HEK293 (cell line): Measurements from ENCODE around the gene POLDIP2.

Source experiments
- CTCF ChIA-PET: fragments of 350-600 bp; formaldehyde crosslinking; extraction: SDS; loops from one replicate; lab custom pipeline; 2021; ENCODE audit warnings: antibody characterized with exemption; lab: Yijun Ruan, JAX
- POLR2A ChIA-PET: fragments of 300-600 bp; formaldehyde crosslinking; extraction: SDS; loops from one replicate; lab custom pipeline; 2020; ENCODE audit warnings: antibody characterized with exemption, inconsistent platforms; lab: Yijun Ruan, JAX
- H3K27ac ChIP-seq: fragments of 200-500 bp; sonication (Bioruptor generic); 2 replicates; pipeline ENCODE4 v1.5.1; 2014; ENCODE audit warnings: low read depth, low read length, control low read depth, inconsistent platforms; ENCODE audit errors: extremely low read depth
- H3K36me3 ChIP-seq, 2 experiments: fragments of 200-500 bp in 1 of 2; sonication (Bioruptor generic) in 1 of 2; 1 replicate in 1 of 2; 2 replicates in 1 of 2; pipeline ENCODE4 v1.5.1; 2014 to 2017; ENCODE audit warnings: inconsistent platforms in 2 of 2, low read length in 2 of 2; ENCODE audit not compliant: control insufficient read depth in 2 of 2, insufficient read depth in 1 of 2
- H3K4me1 ChIP-seq: fragments of 200-500 bp; sonication (Bioruptor generic); 2 replicates; pipeline ENCODE4 v1.5.1; 2014; ENCODE audit warnings: mild to moderate bottlenecking, low read length, inconsistent platforms; ENCODE audit not compliant: control insufficient read depth, insufficient read depth
- H3K4me3 ChIP-seq: 2 replicates; pipeline ENCODE4 v1.5.1; 2011; ENCODE audit warnings: low read depth, mild to moderate bottlenecking, control low read depth, low read length, moderate library complexity
- H3K9me3 ChIP-seq: fragments of 200-500 bp; sonication (Bioruptor generic); 2 replicates; pipeline ENCODE4 v1.5.1; 2014; ENCODE audit warnings: low read depth, low read length, inconsistent platforms; ENCODE audit not compliant: control insufficient read depth, insufficient read depth
- PRDM1 ChIP-seq: fragments of 450-650 bp; formaldehyde crosslinking; IDR thresholded peaks from 2 replicates; pipeline ENCODE4; 2016; ENCODE audit warnings: missing biosample characterization, missing genetic modification characterization
- PRDM2 ChIP-seq: fragments of 450-650 bp; formaldehyde crosslinking; IDR thresholded peaks from 2 replicates; pipeline ENCODE4 v1.5.1; 2016; ENCODE audit warnings: missing biosample characterization, missing genetic modification characterization, borderline replicate concordance
- TSHZ1 ChIP-seq: fragments of 450-650 bp; formaldehyde crosslinking; IDR thresholded peaks from 2 replicates; pipeline ENCODE4 v1.5.1; 2016; ENCODE audit warnings: missing biosample characterization, missing genetic modification characterization, borderline replicate concordance
- ZNF169 ChIP-seq: fragments of 450-650 bp; formaldehyde crosslinking; IDR thresholded peaks from 2 replicates; pipeline ENCODE4 v1.5.1; 2016; ENCODE audit warnings: missing biosample characterization, missing genetic modification characterization
- ZNF175 ChIP-seq: fragments of 450-650 bp; formaldehyde crosslinking; IDR thresholded peaks from 2 replicates; pipeline ENCODE4 v1.5.1; 2016; ENCODE audit warnings: missing biosample characterization, missing genetic modification characterization
- ZNF202 ChIP-seq: fragments of 450-650 bp; formaldehyde crosslinking; IDR thresholded peaks from 2 replicates; pipeline ENCODE4 v1.5.1; 2016; ENCODE audit warnings: missing biosample characterization, missing genetic modification characterization, borderline replicate concordance
- ZNF248 ChIP-seq: fragments of 450-650 bp; formaldehyde crosslinking; IDR thresholded peaks from 2 replicates; pipeline ENCODE4 v1.5.1; 2017; ENCODE audit warnings: missing biosample characterization, missing genetic modification characterization
- ZNF449 ChIP-seq: fragments of 450-650 bp; formaldehyde crosslinking; IDR thresholded peaks from 2 replicates; pipeline ENCODE4 v1.5.1; 2017; ENCODE audit warnings: missing biosample characterization, mild to moderate bottlenecking, missing genetic modification characterization, moderate library complexity
- ZNF645 ChIP-seq: fragments of 450-650 bp; formaldehyde crosslinking; IDR thresholded peaks from 2 replicates; pipeline ENCODE4; 2016; ENCODE audit warnings: missing biosample characterization, missing genetic modification characterization
- ZXDB ChIP-seq: fragments of 450-650 bp; formaldehyde crosslinking; IDR thresholded peaks from 2 replicates; pipeline ENCODE4 v1.5.1; 2016; ENCODE audit warnings: missing biosample characterization, missing genetic modification characterization

The POLDIP2 gene

GRCh38 chr17:28306954-28307401 is 50.3 kb downstream of the POLDIP2 start (continued):
- TF ChIP-seq ZNF645 (tag by site-specific recombination) (no peak), ZNF449 (no peak), ZNF175 (tag by site-specific recombination) (no peak), PRDM2 (tag by site-specific recombination) (no peak)

GRCh38 chr17:28298449-28298848 is 58.9 kb downstream of the POLDIP2 start:
- CTCF ChIA-PET, result interaction anchor here (0.6 to 1.5 kb wide), 4 partner anchors 9 to 145 kb away, joined by 3 read pairs; partner anchors contain the start of genes IFT20 and TNFAIP1
- Histone ChIP-seq H3K4me3 (no peak overlapping the region), H3K4me1 (no peaks in the 10 kb centered on the region), H3K36me3 (no peaks in the 10 kb centered on the region), H3K27ac (no peak overlapping the region), H3K9me3 (no peaks in the 10 kb centered on the region)
- TF ChIP-seq TSHZ1 (tag by site-specific recombination) (no peak), ZNF202 (tag by site-specific recombination) (no peak), ZNF248 (tag by site-specific recombination) (no peak), ZXDB (tag by site-specific recombination) (no peak), PRDM1 (no peak), ZNF169 (no peak)
- POLR2A ChIA-PET, result no interaction called here
